ENCODE data around the gene ETS2. TPM values are rescaled to one million over a fixed set of nuclear protein-coding genes. Genes with fewer than 3 reads are reported as not detected.

ETS2 gene
- total and polyA plus RNA-seq, 2 donors (not counting 1 experiment from before 2014, with no cell fraction given), result 1.9 to 5.6 TPM

GRCh38 chr21:38820471-38821239 is 14.9 kb downstream of the ETS2 start:
- H3K36me3 ChIP-seq (replicated peaks in 1 of 2; ENCODE audit: control extremely low read depth in 1 of 2, control insufficient read depth in 1 of 2, extremely low read depth in 1 of 2, insufficient read depth in 2 of 2, low read length in 1 of 2), result peaks cover 0 to 14% of the 10 kb centered on the region in 2 experiments
- peaks cover 0 to 5% (median 4%) of the 10 kb centered on the region in 3 donors for H3K9me3 ChIP-seq (ENCODE audit: control extremely low read depth in 1 of 3, control insufficient read depth in 2 of 3, insufficient read depth in 1 of 3, low read length in 2 of 3)
- ChIA-PET POLR2A (no interaction called here), CTCF (no interaction called here)
- H3K4me1 ChIP-seq (ENCODE audit: control insufficient read depth in 2 of 2, insufficient read depth in 2 of 2, low read length in 2 of 2), result no peaks in the 10 kb centered on the region
- Mint-ChIP-seq H3K27me3 (no peaks in the 10 kb centered on the region), H3K9me3 (ENCODE audit: insufficient read depth) (no peaks in the 10 kb centered on the region), H3K4me1 (no peaks in the 10 kb centered on the region), H3K4me3 (no peak overlapping the region), H3K27ac (no peak overlapping the region)
- H3K79me2 ChIP-seq (ENCODE audit: control insufficient read depth, insufficient read depth, low read length), result no peaks in the 10 kb centered on the region
- no peak overlapping the region for H3K4me3 ChIP-seq (ENCODE audit: control extremely low read depth in 1 of 5, extremely low read depth in 1 of 5, insufficient read depth in 1 of 5, low read depth in 2 of 5, low read length in 4 of 5)
- H2AFZ ChIP-seq (ENCODE audit: insufficient read depth, low read depth, low read length, poor library complexity, severe bottlenecking), result no peak overlapping the region
- no peaks in the 10 kb centered on the region for H4K20me1 ChIP-seq (ENCODE audit: control insufficient read depth, insufficient read depth, low read length, poor library complexity, severe bottlenecking)
- ATAC-seq (ENCODE audit: low read depth) (no peak), DNase-seq (no peak)
- no peak overlapping the region for H3K27ac ChIP-seq (ENCODE audit: low read length in 2 of 2)
- WGBS (ENCODE audit: insufficient coverage), result 95% methylated on average over 14 of the region's 18 CpGs
- TF ChIP-seq EZH2 (IDR thresholded peaks at IDR 0.05; ENCODE audit: borderline replicate concordance, insufficient read depth, low read depth, low read length, poor library complexity, severe bottlenecking), result no peak
- no peak for TF ChIP-seq CTCF (IDR thresholded peaks at IDR 0.05)
- H3K9ac ChIP-seq (ENCODE audit: low read length), result no peak overlapping the region
- intact Hi-C loops (cut with micrococcal nuclease), result no loop called here
- H3K27me3 ChIP-seq (replicated peaks in 1 of 4; ENCODE audit: control extremely low read depth in 1 of 4, control insufficient read depth in 3 of 4, insufficient read depth in 4 of 4, low read length in 3 of 4), result no peaks in the 10 kb centered on the region
- no peak overlapping the region for H3K4me2 ChIP-seq (replicated peaks; ENCODE audit: low read depth, low read length, poor library complexity, severe bottlenecking)

GRCh38 chr21:38821248-38821647 is 15.5 kb downstream of the ETS2 start:
- no peak for DNase-seq
- Histone ChIP-seq H4K20me1 (ENCODE audit: control insufficient read depth, insufficient read depth, low read length, poor library complexity, severe bottlenecking) (no peaks in the 10 kb centered on the region), H3K36me3 (replicated peaks in 1 of 2; ENCODE audit: control extremely low read depth in 1 of 2, control insufficient read depth in 1 of 2, extremely low read depth in 1 of 2, insufficient read depth in 2 of 2, low read length in 1 of 2) (peaks cover 0 to 14% of the 10 kb centered on the region in 2 experiments), H2AFZ (ENCODE audit: insufficient read depth, low read depth, low read length, poor library complexity, severe bottlenecking) (no peak overlapping the region), H3K79me2 (ENCODE audit: control insufficient read depth, insufficient read depth, low read length) (no peaks in the 10 kb centered on the region), H3K4me2 (replicated peaks; ENCODE audit: low read depth, low read length, poor library complexity, severe bottlenecking) (no peak overlapping the region), H3K9me3 (ENCODE audit: control extremely low read depth in 1 of 3, control insufficient read depth in 2 of 3, insufficient read depth in 1 of 3, low read length in 2 of 3) (peaks cover 0 to 5% (median 4%) of the 10 kb centered on the region in 3 donors), H3K27ac (ENCODE audit: low read length in 2 of 2) (no peak overlapping the region), H3K4me1 (ENCODE audit: control insufficient read depth in 2 of 2, insufficient read depth in 2 of 2, low read length in 2 of 2) (no peaks in the 10 kb centered on the region), H3K4me3 (ENCODE audit: control extremely low read depth in 1 of 5, extremely low read depth in 1 of 5, insufficient read depth in 1 of 5, low read depth in 2 of 5, low read length in 4 of 5) (no peak overlapping the region), H3K27me3 (replicated peaks in 1 of 4; ENCODE audit: control extremely low read depth in 1 of 4, control insufficient read depth in 3 of 4, insufficient read depth in 4 of 4, low read length in 3 of 4) (no peaks in the 10 kb centered on the region), H3K9ac (ENCODE audit: low read length) (no peak overlapping the region)
- TF ChIP-seq CTCF (IDR thresholded peaks at IDR 0.05) (no peak), EZH2 (IDR thresholded peaks at IDR 0.05; ENCODE audit: borderline replicate concordance, insufficient read depth, low read depth, low read length, poor library complexity, severe bottlenecking) (no peak)
- H3K9me3 Mint-ChIP-seq (ENCODE audit: insufficient read depth), result no peaks in the 10 kb centered on the region
- intact Hi-C loops (cut with micrococcal nuclease), result no loop called here
- H3K4me3 Mint-ChIP-seq, result no peak overlapping the region
- CTCF ChIA-PET, result no interaction called here
- no peak overlapping the region for H3K27ac Mint-ChIP-seq
- 92% methylated on average over 2 of the region's 6 CpGs for WGBS (ENCODE audit: insufficient coverage)
- ATAC-seq (ENCODE audit: low read depth), result no peak
- H3K27me3 Mint-ChIP-seq, result no peaks in the 10 kb centered on the region
- no peaks in the 10 kb centered on the region for H3K4me1 Mint-ChIP-seq
- POLR2A ChIA-PET, result no interaction called here
